K562 (cell line): Measurements from ENCODE around the gene CHRM1. TPM values are rescaled to one million over a fixed set of nuclear protein-coding genes. Genes with fewer than 3 reads are reported as not detected.

Experiments
- AFF4 ChIP-seq: sonication (generic); formaldehyde crosslinking; IDR thresholded peaks from 2 replicates; pipeline ENCODE4 v1.8.0; 2023; ENCODE audit warnings: mild to moderate bottlenecking, missing genetic modification reagents
- CHAMP1 ChIP-seq: fragments of 450-650 bp; IDR thresholded peaks from 2 replicates; pipeline ENCODE4 v1.6.1; 2016; ENCODE audit warnings: mild to moderate bottlenecking
- CXXC5 ChIP-seq: fragments of 250-450 bp; sonication (Bioruptor Pico); IDR thresholded peaks from 2 replicates; pipeline ENCODE4 v1.8.0; 2022; ENCODE audit warnings: inconsistent platforms, mild to moderate bottlenecking, moderate library complexity
- DDX20 ChIP-seq: fragments of 450-650 bp; IDR thresholded peaks from 2 replicates; pipeline ENCODE4 v1.6.1; 2016; ENCODE audit warnings: missing genetic modification characterization, low read depth, mild to moderate bottlenecking, missing compliant biosample characterization, moderate library complexity
- PREB ChIP-seq: sonication (generic); formaldehyde crosslinking; IDR thresholded peaks from 2 replicates; pipeline ENCODE4 v1.8.1; 2023; ENCODE audit warnings: mild to moderate bottlenecking, missing genetic modification reagents
- PRMT5 ChIP-seq: sonication (generic); formaldehyde crosslinking; IDR thresholded peaks from 2 replicates; pipeline ENCODE4 v1.5.0; 2020; ENCODE audit warnings: missing genetic modification reagents
- PTTG1 ChIP-seq: fragments of 450-650 bp; IDR thresholded peaks from 2 replicates; pipeline ENCODE4 v1.6.1; 2016; ENCODE audit warnings: low read depth, mild to moderate bottlenecking, missing genetic modification characterization, missing compliant biosample characterization
- RAD21 ChIP-seq, 2 experiments: fragments of 250-450 bp in 1 of 2; fragments of 450-650 bp in 1 of 2; sonication (Bioruptor Pico) in 1 of 2; formaldehyde crosslinking in 1 of 2; IDR thresholded peaks in 1 of 2; conservative IDR thresholded peaks in 1 of 2; 2 replicates each; pipeline versions ENCODE4 v1.4.0 to v1.8.0; 2020 to 2022; ENCODE audit warnings: mild to moderate bottlenecking in 2 of 2, moderate library complexity in 1 of 2
- TEAD2 ChIP-seq: fragments of 450-650 bp; IDR thresholded peaks from 2 replicates; pipeline ENCODE4 v1.6.1; 2016; ENCODE audit warnings: missing genetic modification characterization, control low read depth, missing compliant biosample characterization
- ZNF592 ChIP-seq: fragments of 450-650 bp; IDR thresholded peaks from 2 replicates; pipeline ENCODE4 v1.6.1; 2017; ENCODE audit warnings: antibody characterized with exemption, mild to moderate bottlenecking
- polyA plus RNA-seq, 8 experiments: library from polyadenylated mRNA; depleted of rRNA in 4 of 8; stranded (reverse) in 5 of 8; unstranded in 3 of 8; fragments of >200 nt; fragmentation: Nextera tagmentation in 2 of 8; fragmentation: Illumina TruSeq in 1 of 8; extraction: Ambion mirVana in 2 of 8; extraction: Trizol in 1 of 8; gene quantifications; 2 replicates each; pipeline versions ENCODE4 v1.2.1 to v1.2.3, GENCODE V29; 2011 to 2014; ENCODE audit warnings: inconsistent platforms in 1 of 8, missing spikeins in 1 of 8
- total RNA-seq, 7 experiments: library from RNA; depleted of rRNA in 6 of 7; stranded (reverse); fragments of >200 nt in 6 of 7; fragmentation: Illumina TruSeq in 2 of 7; extraction: Trizol in 2 of 7; gene quantifications; 2 replicates each; pipeline versions ENCODE4 v1.2.1 to v1.2.3, GENCODE V29; 2011 to 2021; ENCODE audit warnings: low replicate concordance in 1 of 7
- TF ChIP-seq, protein P1 (sequence below), 2 experiments: fragments of 200-800 bp in 1 of 2; sonication (Bioruptor generic) in 1 of 2; sonication (generic) in 1 of 2; formaldehyde crosslinking in 1 of 2; IDR thresholded peaks in 1 of 2; conservative IDR thresholded peaks in 1 of 2; 2 replicates each; pipeline versions ENCODE4 v1.5.0 to v1.6.1; 2016 to 2020; ENCODE audit warnings: missing compliant biosample characterization in 1 of 2, missing genetic modification characterization in 1 of 2, missing genetic modification reagents in 1 of 2

CHRM1 gene
- total and polyA plus RNA-seq, 9 of the 15 experiments (the other 6 are each of a cell fraction or from before 2014, with no cell fraction given): not detected

- 0 out of 2 replicates have a peak, but pooled peaks have one; percentile 23 for TF ChIP-seq CXXC5 (CRISPR knock-in tag)
- TF ChIP-seq PTTG1 (tag): peak; percentile 79; the same call in 1 of the 2 replicates
- 0 out of 2 replicates have a peak, but pooled peaks have one; percentile 21 for TF ChIP-seq PREB (CRISPR knock-in tag)
- TF ChIP-seq PRMT5 (CRISPR knock-in tag): no peak
- TF ChIP-seq CHAMP1: no peak
- TF ChIP-seq, protein P1, sequence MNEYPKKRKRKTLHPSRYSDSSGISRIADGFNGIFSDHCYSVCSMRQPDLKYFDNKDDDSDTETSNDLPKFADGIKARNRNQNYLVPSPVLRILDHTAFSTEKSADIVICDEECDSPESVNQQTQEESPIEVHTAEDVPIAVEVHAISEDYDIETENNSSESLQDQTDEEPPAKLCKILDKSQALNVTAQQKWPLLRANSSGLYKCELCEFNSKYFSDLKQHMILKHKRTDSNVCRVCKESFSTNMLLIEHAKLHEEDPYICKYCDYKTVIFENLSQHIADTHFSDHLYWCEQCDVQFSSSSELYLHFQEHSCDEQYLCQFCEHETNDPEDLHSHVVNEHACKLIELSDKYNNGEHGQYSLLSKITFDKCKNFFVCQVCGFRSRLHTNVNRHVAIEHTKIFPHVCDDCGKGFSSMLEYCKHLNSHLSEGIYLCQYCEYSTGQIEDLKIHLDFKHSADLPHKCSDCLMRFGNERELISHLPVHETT (CRISPR knock-in tag; conservative IDR thresholded peaks at IDR 0.05 in 1 of 2, IDR thresholded peaks at IDR 0.05 in 1 of 2): peak in 1 of 2 experiments; percentile 84; a peak in 2 of 4 replicates
- TF ChIP-seq ZNF592: peak; percentile 95
- peak; percentile 72; the same call in 1 of the 2 replicates for TF ChIP-seq DDX20 (tag)
- TF ChIP-seq TEAD2 (tag): peak; percentile 60; the same call in 1 of the 2 replicates
- peak in 1 of 2 experiments; percentile 7; a peak in 1 of 4 replicates for TF ChIP-seq RAD21 (CRISPR knock-in tag; conservative IDR thresholded peaks at IDR 0.05 in 1 of 2, IDR thresholded peaks at IDR 0.05 in 1 of 2)
- no peak for TF ChIP-seq AFF4 (CRISPR knock-in tag)
These were observed 60.2 kb downstream of the CHRM1 start (continued) for GRCh38 chr11:62860835-62861563.
